Measurements from ENCODE around the gene ITPKB. TPM values are rescaled to one million over a fixed set of nuclear protein-coding genes. Genes with fewer than 3 reads are reported as not detected.

Gene ITPKB
- total and polyA plus RNA-seq, 3 experiments from 2014 or later, result 37.7 to 50.1 (median 39.6) TPM

DNA sequence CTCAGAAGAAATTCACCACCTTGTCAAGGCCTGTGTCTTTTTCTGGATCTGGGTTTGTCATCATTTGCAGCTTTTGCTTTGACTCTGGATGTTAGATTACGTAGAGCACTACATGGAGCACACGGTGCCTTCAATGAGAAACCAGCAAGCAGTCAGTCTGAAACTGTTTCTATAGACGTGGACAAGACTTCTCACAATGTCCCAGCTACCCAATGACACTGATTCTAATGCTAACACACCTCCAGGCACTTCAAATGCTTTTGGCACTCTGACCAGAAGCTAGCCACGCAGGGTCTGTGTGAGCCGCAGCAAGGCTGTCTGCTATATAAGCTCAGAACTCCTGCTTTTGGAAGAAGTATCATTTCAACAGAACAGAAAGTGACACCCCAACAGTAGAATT, 38.2 kb downstream of the ITPKB start:
- Mint-ChIP-seq H3K4me1 (peaks cover 85 to 92% (median 92%) of the 10 kb centered on the region in 3 donors), H3K4me3 (peak overlapping the region in 5 of 7 donors; percentile 9 to 60 (median 21))

DNA sequence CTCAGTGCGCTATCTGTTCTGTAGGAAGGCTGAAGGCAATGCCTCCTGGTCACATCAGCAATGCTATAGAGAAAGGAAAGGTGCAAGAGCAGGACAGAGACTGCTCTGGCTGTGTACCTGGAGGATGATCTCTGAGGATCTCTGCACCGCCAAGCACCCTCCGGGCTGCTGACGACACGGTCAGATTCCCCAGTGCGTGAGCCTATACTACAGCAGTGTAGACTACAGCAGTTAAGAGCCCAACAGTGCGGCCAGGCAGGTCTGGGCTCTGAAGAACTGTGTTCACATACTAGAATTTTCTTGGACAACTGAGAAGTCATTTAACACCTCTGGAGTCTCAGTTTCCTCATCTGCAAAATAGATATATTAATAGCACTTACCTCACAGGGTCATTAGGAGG, 39.9 kb downstream of the ITPKB start:
- ChIA-PET CTCF (no interaction called here), POLR2A (interaction anchor here (0.6 to 1.7 kb wide), 2 partner anchors 24 to 40 kb away, joined by 3 to 4 read pairs; partner anchors contain the start of gene ITPKB)
- H3K27me3 Mint-ChIP-seq, result peaks cover 0 to 1% of the 10 kb centered on the region in 2 donors
- no peak overlapping the region for H3K27ac ChIP-seq (ENCODE audit: low read depth, low read length)
- no peaks in the 10 kb centered on the region for H3K9me3 Mint-ChIP-seq
- H3K36me3 Mint-ChIP-seq, result peaks cover 0 to 69% (median 5%) of the 10 kb centered on the region in 3 donors
- H3K36me3 ChIP-seq (ENCODE audit: insufficient read depth, low read length), result peaks cover 24% of the 10 kb centered on the region
- peaks cover 84 to 93% (median 92%) of the 10 kb centered on the region in 3 donors for H3K4me1 Mint-ChIP-seq
- H3K27me3 ChIP-seq (ENCODE audit: insufficient read depth, low read length, poor library complexity, severe bottlenecking), result no peaks in the 10 kb centered on the region
- H3K4me3 Mint-ChIP-seq, result no peak overlapping the region
- peaks cover 86% of the 10 kb centered on the region for H3K4me1 ChIP-seq (ENCODE audit: insufficient read depth, low read length)
- H3K4me3 ChIP-seq (ENCODE audit: low read length), result no peak overlapping the region
- H3K27ac Mint-ChIP-seq, result peak overlapping the region; percentile 74 to 99 (median 85)
- no peaks in the 10 kb centered on the region for H3K9me3 ChIP-seq (ENCODE audit: low read length)
- no peak for DNase-seq

More for the DNA sequence above, 38.2 kb downstream of the ITPKB start:
- CTCF ChIA-PET, result interaction anchor here (0.8 to 2.1 kb wide), 5 partner anchors 13 to 67 kb away, joined by 3 to 9 read pairs (median 3); partner anchors contain the start of gene ITPKB
- Histone ChIP-seq H3K36me3 (ENCODE audit: insufficient read depth, low read length) (peaks cover 24% of the 10 kb centered on the region), H3K4me1 (ENCODE audit: insufficient read depth, low read length) (peaks cover 92% of the 10 kb centered on the region), H3K27me3 (ENCODE audit: insufficient read depth, low read length, poor library complexity, severe bottlenecking) (no peaks in the 10 kb centered on the region), H3K9me3 (ENCODE audit: low read length) (no peaks in the 10 kb centered on the region), H3K27ac (ENCODE audit: low read depth, low read length) (no peak overlapping the region), H3K4me3 (ENCODE audit: low read length) (no peak overlapping the region)
- H3K27ac Mint-ChIP-seq, result peak overlapping the region; percentile 56 to 99 (median 84)
- no peaks in the 10 kb centered on the region for H3K9me3 Mint-ChIP-seq
- H3K36me3 Mint-ChIP-seq, result peaks cover 3 to 72% (median 6%) of the 10 kb centered on the region in 3 donors
- DNase-seq, result no peak
- POLR2A ChIA-PET, result interaction anchor here (0.6 to 0.7 kb wide), 3 partner anchors 27 to 141 kb away, joined by 3 to 10 read pairs (median 5); no protein-coding TSS in a partner anchor
- peaks cover 0 to 1% of the 10 kb centered on the region in 2 donors for H3K27me3 Mint-ChIP-seq

- H3K36me3 ChIP-seq (ENCODE audit: insufficient read depth, low read length), result peaks cover 24% of the 10 kb centered on the region
- H3K4me3 ChIP-seq (ENCODE audit: low read length), result peak overlapping the region; percentile 21
- no peaks in the 10 kb centered on the region for H3K27me3 ChIP-seq (ENCODE audit: insufficient read depth, low read length, poor library complexity, severe bottlenecking)
- H3K4me1 ChIP-seq (ENCODE audit: insufficient read depth, low read length), result peaks cover 86% of the 10 kb centered on the region
- Mint-ChIP-seq H3K27me3 (peaks cover 0 to 1% of the 10 kb centered on the region in 2 donors), H3K4me1 (peaks cover 83 to 93% (median 92%) of the 10 kb centered on the region in 3 donors), H3K36me3 (peaks cover 0 to 71% (median 5%) of the 10 kb centered on the region in 3 donors), H3K4me3 (no peak overlapping the region), H3K27ac (peak overlapping the region; percentile 74 to 99 (median 88)), H3K9me3 (no peaks in the 10 kb centered on the region)
- H3K27ac ChIP-seq (ENCODE audit: low read depth, low read length), result no peak overlapping the region
- H3K9me3 ChIP-seq (ENCODE audit: low read length), result no peaks in the 10 kb centered on the region
- ChIA-PET POLR2A (interaction anchor here (0.6 to 1.7 kb wide), 2 partner anchors 25 to 40 kb away, joined by 3 to 4 read pairs; partner anchors contain the start of gene ITPKB), CTCF (no interaction called here)
- DNase-seq, result no peak
Measured at GRCh38 chr1:226698659-226699058, 40.4 kb downstream of the ITPKB start.

- no peaks in the 10 kb centered on the region for H3K9me3 Mint-ChIP-seq
- Histone ChIP-seq H3K4me1 (ENCODE audit: insufficient read depth, low read length) (peaks cover 89% of the 10 kb centered on the region), H3K4me3 (ENCODE audit: low read length) (no peak overlapping the region), H3K27ac (ENCODE audit: low read depth, low read length) (no peak overlapping the region), H3K27me3 (ENCODE audit: insufficient read depth, low read length, poor library complexity, severe bottlenecking) (no peaks in the 10 kb centered on the region), H3K9me3 (ENCODE audit: low read length) (no peaks in the 10 kb centered on the region), H3K36me3 (ENCODE audit: insufficient read depth, low read length) (peaks cover 24% of the 10 kb centered on the region)
- no peak for DNase-seq
- peak overlapping the region; percentile 78 to 99 (median 91) for H3K27ac Mint-ChIP-seq
- POLR2A ChIA-PET, result interaction anchor here (0.8 kb wide), 1 partner anchor 10 kb away, joined by 3 read pairs; no protein-coding TSS in a partner anchor
- peaks cover 0 to 1% of the 10 kb centered on the region in 2 donors for H3K27me3 Mint-ChIP-seq
- peaks cover 86 to 96% (median 96%) of the 10 kb centered on the region in 3 donors for H3K4me1 Mint-ChIP-seq
- peaks cover 0 to 75% (median 7%) of the 10 kb centered on the region in 3 donors for H3K36me3 Mint-ChIP-seq
- no peak overlapping the region for H3K4me3 Mint-ChIP-seq
- CTCF ChIA-PET, result no interaction called here
Measured at GRCh38 chr1:226697929-226698544, 41.0 kb downstream of the ITPKB start.

- Mint-ChIP-seq H3K36me3 (peaks cover 0 to 81% (median 7%) of the 10 kb centered on the region in 3 donors), H3K4me3 (peak overlapping the region in 3 of 7 donors; percentile 15 to 69 (median 62)), H3K4me1 (peaks cover 86 to 96% (median 96%) of the 10 kb centered on the region in 3 donors), H3K9me3 (no peaks in the 10 kb centered on the region), H3K27me3 (peaks cover 0 to 1% of the 10 kb centered on the region in 2 donors), H3K27ac (peak overlapping the region; percentile 69 to 99 (median 88))
- Histone ChIP-seq H3K9me3 (ENCODE audit: low read length) (no peaks in the 10 kb centered on the region), H3K36me3 (ENCODE audit: insufficient read depth, low read length) (peaks cover 24% of the 10 kb centered on the region), H3K4me1 (ENCODE audit: insufficient read depth, low read length) (peaks cover 89% of the 10 kb centered on the region), H3K27me3 (ENCODE audit: insufficient read depth, low read length, poor library complexity, severe bottlenecking) (no peaks in the 10 kb centered on the region), H3K4me3 (ENCODE audit: low read length) (no peak overlapping the region), H3K27ac (ENCODE audit: low read depth, low read length) (no peak overlapping the region)
- POLR2A ChIA-PET, result interaction anchor here (0.8 kb wide), 1 partner anchor 10 kb away, joined by 3 read pairs; no protein-coding TSS in a partner anchor
- CTCF ChIA-PET, result interaction anchor here (1.0 to 1.5 kb wide), 4 partner anchors 9 to 63 kb away, joined by 3 to 5 read pairs (median 4); partner anchors contain the start of gene ITPKB
- DNase-seq, result peak in 1 of 5 donors; percentile 72
Measured at GRCh38 chr1:226697151-226697928, 41.7 kb downstream of the ITPKB start.

- ChIA-PET CTCF (interaction anchor here (0.7 to 1.5 kb wide), 6 partner anchors 8 to 62 kb away, joined by 3 to 5 read pairs (median 3); partner anchors contain the start of gene ITPKB), POLR2A (no interaction called here)
- DNase-seq, result no peak
- Mint-ChIP-seq H3K36me3 (peaks cover 0 to 85% (median 6%) of the 10 kb centered on the region in 3 donors), H3K9me3 (no peaks in the 10 kb centered on the region), H3K4me3 (no peak overlapping the region), H3K4me1 (peaks cover 88 to 96% (median 96%) of the 10 kb centered on the region in 3 donors), H3K27ac (peak overlapping the region; percentile 78 to 99 (median 91)), H3K27me3 (no peaks in the 10 kb centered on the region)
- Histone ChIP-seq H3K4me3 (ENCODE audit: low read length) (no peak overlapping the region), H3K9me3 (ENCODE audit: low read length) (no peaks in the 10 kb centered on the region), H3K4me1 (ENCODE audit: insufficient read depth, low read length) (peaks cover 89% of the 10 kb centered on the region), H3K36me3 (ENCODE audit: insufficient read depth, low read length) (peaks cover 24% of the 10 kb centered on the region), H3K27me3 (ENCODE audit: insufficient read depth, low read length, poor library complexity, severe bottlenecking) (no peaks in the 10 kb centered on the region), H3K27ac (ENCODE audit: low read depth, low read length) (no peak overlapping the region)
Measured at GRCh38 chr1:226696547-226696946, 42.5 kb downstream of the ITPKB start.

DNA sequence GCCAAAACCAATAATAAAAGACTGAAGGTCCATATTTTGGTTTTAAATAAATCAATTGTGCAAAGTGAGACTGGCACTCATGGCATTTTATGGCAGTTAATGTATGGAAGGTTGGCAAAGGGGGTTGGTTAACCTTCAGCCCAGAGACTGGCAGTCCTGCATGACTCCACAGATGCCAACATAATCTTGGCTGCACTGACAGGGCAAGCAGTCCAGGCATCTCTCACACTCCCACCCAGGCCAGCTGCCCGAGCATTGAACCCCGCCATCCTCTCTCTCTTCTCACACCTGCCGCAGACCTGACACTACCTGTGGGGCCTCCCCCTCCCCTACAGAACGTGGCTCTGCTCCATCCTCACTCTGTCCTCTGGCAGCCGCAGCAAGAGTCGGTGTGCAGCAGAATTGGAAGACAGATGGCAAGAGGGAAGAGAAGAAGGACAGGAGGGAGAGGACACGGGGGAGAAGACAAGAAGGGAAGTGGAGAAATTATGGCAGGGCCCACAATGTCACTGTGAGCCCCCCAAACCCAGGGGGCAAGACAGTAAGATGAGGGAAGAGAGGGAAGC, 43.7 kb downstream of the ITPKB start:
- H3K27me3 Mint-ChIP-seq, result peaks cover 0 to 2% of the 10 kb centered on the region in 2 donors
- no peaks in the 10 kb centered on the region for H3K9me3 ChIP-seq (ENCODE audit: low read length)
- H3K4me1 ChIP-seq (ENCODE audit: insufficient read depth, low read length), result peaks cover 91% of the 10 kb centered on the region
- H3K4me3 Mint-ChIP-seq, result peak overlapping the region in 1 of 7 donors; percentile 50
- peaks cover 24% of the 10 kb centered on the region for H3K36me3 ChIP-seq (ENCODE audit: insufficient read depth, low read length)
- H3K9me3 Mint-ChIP-seq, result no peaks in the 10 kb centered on the region
- H3K27ac ChIP-seq (ENCODE audit: low read depth, low read length), result no peak overlapping the region
- POLR2A ChIA-PET, result no interaction called here
- H3K27me3 ChIP-seq (ENCODE audit: insufficient read depth, low read length, poor library complexity, severe bottlenecking), result no peaks in the 10 kb centered on the region
- peak overlapping the region; percentile 58 to 99 (median 89) for H3K27ac Mint-ChIP-seq
- H3K4me3 ChIP-seq (ENCODE audit: low read length), result no peak overlapping the region
- H3K36me3 Mint-ChIP-seq, result peaks cover 3 to 88% (median 11%) of the 10 kb centered on the region in 3 donors
- H3K4me1 Mint-ChIP-seq, result peaks cover 91 to 98% (median 98%) of the 10 kb centered on the region in 3 donors
- no peak for DNase-seq
- CTCF ChIA-PET, result interaction anchor here (0.7 to 1.7 kb wide), 4 partner anchors 10 to 133 kb away, joined by 3 to 4 read pairs (median 3); no protein-coding TSS in a partner anchor
